Measurements from ENCODE around the gene KIF5C.

DNA sequence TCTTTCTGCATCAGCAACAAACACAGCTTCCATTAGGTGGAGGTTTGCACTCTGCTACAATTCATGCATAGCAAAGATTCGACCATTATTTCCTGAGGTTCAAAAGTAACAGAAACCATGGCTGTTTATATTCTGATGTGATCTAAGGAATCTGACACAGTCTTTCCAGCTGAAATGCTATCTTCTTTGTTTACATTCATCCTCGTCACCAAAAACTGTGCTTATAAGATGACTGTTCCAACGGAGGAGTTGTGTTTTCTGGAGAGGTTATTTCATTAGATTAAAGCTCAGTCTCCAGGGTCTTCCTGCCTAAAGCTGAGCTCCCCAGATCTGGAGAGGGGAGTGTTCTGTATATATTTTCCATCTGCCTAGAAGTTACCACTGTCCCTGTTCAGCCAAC, 118.3 kb downstream of the KIF5C start:
- no peak for TF ChIP-seq POLR2AphosphoS5 (IDR thresholded peaks at IDR 0.05)
- TF ChIP-seq POLR2A (IDR thresholded peaks at IDR 0.05), result no peak
